Inflammatory macrophage treated with lipopolysaccharide for 1 hour (primary cell): Measurements from ENCODE around the gene TBC1D4.

Source experiments
- DNase-seq, 2 donors: peaks; one replicate each; pipeline ENCODE4 v3.0.0-alpha.2; 2020 to 2022

Gene TBC1D4

DNA sequence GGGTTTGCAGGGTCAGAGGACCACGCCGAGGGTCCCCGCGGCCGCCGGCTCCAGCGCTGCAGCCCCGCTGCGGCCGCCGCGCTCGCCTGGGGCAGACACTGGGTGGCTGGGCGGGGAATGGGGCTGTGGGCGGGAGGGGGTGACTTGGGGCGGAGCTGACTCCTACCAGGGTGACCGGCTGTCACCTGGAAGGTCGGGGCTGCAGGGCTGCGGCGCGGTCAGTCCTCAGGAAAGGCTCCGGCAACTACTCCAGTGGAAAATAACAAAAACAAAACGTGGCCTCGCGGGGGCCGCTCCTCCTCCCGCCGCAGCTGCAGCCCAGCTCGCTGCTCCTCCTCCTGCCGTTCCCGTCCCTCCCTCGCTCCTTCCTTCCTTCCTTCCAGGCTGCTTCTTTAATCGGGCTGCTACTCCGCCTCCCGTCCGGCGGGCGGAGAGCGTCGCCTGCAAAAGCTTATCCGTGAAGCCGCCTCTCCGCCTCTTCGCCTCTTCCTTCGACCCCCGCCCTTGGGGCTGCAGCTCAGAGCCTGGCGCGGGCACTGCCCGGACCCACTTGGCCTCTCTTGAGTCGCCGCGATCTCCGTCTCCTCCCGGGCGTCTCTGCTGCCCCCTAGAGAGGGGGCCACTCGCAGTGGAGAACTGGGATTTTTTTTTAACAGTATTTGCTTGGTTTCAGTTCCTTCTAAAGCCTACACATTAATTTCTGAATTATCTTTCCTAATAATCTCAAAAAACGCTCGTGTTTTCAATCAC lies at the start of gene TBC1D4:
Gene TBC1D4, minus strand, starts transcription at position 100 of the 750 bp plus-strand sequence. CDS start 402 bp downstream, outside the sequence.
- DNase-seq, result peak; percentile 86 to 92

GRCh38 chr13:75530549-75530961 lies 48.6 kb upstream of the TBC1D4 start:
- DNase-seq, result no peak

- no peak for DNase-seq
Measured at GRCh38 chr13:75521956-75522355, 40.0 kb upstream of the TBC1D4 start.

GRCh38 chr13:75518439-75519088 lies 36.6 kb upstream of the TBC1D4 start:
- DNase-seq, result no peak

DNA sequence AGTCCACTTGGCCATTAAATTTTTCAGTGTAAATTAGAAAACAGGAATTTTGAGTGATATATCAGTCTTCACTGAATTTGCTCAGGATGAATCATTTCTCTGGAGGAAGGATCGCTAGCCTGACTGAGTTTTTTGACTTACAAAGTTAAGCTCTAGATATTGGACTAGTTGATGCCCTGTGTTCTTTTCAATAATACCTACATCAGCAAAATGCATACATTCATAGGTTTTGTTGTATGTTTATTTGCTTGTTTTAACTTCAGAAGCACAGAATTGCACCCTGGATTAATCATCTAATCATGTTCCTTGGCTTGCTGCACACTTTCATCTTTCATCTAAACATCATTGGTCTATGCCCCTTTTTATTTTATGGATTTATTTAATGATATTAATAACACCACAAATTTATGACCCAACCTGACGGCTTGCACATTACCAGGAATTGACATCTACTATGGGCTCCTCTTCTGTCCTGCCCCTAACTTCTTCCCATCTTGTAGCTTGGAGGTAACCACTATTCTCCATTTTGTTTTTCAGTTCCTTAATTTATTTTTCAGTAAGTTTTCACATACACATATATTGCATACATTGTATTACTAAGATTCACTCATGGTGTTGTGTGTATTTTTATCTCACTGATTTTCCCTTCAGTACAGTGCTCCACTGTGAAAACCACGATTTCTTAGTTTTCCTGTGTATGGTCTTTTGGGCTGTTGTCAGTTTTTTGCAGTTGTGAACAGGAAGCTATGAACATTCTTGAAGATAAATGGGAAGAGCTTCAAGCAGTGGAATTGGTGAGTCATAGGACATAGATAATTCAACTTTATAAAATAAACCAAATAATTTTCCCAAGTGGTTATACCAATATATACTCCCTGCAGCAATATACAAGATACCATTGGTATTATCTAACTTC lies 32.4 kb upstream of the TBC1D4 start:
- peak in 1 of 2 donors; percentile 33 for DNase-seq

DNA sequence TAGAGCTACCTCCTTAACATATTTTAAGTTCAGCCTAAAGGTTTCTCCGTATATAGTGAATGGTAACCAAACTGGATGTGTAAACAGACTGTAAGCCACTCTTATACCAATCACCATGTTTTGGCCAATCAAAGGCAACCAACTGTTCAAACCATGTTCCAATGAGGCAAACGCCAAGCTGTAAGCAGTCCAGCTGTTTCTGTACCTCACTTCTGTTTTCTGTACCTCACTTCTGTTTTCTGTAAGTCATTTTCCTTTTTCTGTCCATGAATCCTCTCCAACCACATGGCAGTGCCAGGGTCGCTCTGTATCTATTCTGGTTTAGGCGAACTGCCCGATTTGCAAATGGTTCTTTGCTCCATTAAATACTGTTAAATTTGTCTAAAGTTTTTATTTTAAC lies 31.3 kb upstream of the TBC1D4 start:
- DNase-seq, result peak; percentile 23 to 47

- DNase-seq, result peak; percentile 65 to 84
Measured at GRCh38 chr13:75512253-75512652, 30.3 kb upstream of the TBC1D4 start.

- no peak for DNase-seq
Measured at GRCh38 chr13:75511051-75511625, 29.2 kb upstream of the TBC1D4 start.

- DNase-seq, result no peak
Measured at GRCh38 chr13:75508002-75508548, 26.1 kb upstream of the TBC1D4 start.

GRCh38 chr13:75507027-75508001 lies 25.3 kb upstream of the TBC1D4 start:
- DNase-seq, result peak; percentile 31 to 33

GRCh38 chr13:75506018-75506417 lies 24.0 kb upstream of the TBC1D4 start:
- DNase-seq, result peak in 1 of 2 donors; percentile 29

DNA sequence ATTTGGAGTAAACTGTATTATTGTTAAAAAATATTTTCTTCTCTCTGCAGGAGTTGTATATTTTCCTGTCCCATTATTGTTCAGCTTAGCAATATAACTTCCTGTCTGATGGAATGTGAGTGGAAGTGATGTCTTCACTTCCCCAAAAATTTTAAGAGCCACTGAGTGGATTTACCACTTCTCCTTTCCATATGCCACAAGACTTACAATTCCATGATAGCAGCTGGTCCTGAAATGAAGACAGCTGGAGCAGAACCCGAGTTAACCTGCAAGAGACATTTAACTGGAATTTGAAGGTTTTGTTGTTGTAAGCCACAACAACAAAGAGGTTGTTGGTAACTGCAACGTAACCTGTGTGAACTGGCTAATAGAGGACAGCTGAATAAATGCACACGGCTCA lies 23.4 kb upstream of the TBC1D4 start:
- DNase-seq, result peak; percentile 59 to 82

DNA sequence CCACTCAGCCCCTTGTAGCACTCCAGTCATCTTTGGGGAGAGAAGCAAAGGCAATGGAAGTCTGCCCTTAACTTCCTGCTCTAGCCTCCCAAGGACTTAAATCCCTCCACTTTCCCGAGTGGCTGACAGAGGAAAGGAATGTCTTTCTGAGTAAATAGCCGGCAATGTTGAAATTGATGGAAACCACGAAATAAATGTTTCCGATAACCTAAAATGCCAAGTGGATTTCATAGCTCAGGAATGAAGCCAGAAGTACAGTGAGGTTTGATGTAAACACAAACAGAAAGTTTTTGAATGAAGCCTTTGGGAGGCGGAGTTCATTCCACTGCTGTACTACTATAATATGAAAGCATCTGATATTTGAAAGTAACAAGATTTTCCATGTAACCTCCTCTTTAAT lies 14.0 kb upstream of the TBC1D4 start:
- no peak for DNase-seq

GRCh38 chr13:75494491-75494890 lies 12.5 kb upstream of the TBC1D4 start:
- no peak for DNase-seq

- DNase-seq, result no peak
Measured at GRCh38 chr13:75493156-75493555, 11.2 kb upstream of the TBC1D4 start.

DNA sequence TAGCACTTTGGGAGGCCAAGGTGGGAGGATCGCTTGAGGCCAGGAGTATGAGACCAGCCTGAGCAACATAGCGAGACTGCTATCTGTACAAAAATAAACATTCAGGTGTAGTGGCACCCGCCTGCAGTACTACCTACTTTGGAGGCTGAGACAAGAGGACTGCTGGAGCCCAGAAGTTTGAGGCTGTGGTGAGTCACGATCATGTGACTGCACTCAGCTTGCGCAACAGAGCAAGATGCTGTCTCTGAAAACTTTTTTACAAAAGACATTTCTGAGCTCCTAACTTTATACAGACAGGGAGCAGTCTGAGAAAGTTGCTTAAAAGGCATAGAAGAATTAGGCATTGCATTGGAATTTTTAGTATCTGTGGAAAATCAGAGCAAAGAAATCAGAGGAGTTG lies 10.4 kb upstream of the TBC1D4 start:
- DNase-seq, result no peak

- no peak for DNase-seq
Measured at GRCh38 chr13:75491376-75491775, 9.4 kb upstream of the TBC1D4 start.

- peak; percentile 76 to 80 for DNase-seq
Measured at GRCh38 chr13:75489502-75490263, 7.7 kb upstream of the TBC1D4 start.

DNA sequence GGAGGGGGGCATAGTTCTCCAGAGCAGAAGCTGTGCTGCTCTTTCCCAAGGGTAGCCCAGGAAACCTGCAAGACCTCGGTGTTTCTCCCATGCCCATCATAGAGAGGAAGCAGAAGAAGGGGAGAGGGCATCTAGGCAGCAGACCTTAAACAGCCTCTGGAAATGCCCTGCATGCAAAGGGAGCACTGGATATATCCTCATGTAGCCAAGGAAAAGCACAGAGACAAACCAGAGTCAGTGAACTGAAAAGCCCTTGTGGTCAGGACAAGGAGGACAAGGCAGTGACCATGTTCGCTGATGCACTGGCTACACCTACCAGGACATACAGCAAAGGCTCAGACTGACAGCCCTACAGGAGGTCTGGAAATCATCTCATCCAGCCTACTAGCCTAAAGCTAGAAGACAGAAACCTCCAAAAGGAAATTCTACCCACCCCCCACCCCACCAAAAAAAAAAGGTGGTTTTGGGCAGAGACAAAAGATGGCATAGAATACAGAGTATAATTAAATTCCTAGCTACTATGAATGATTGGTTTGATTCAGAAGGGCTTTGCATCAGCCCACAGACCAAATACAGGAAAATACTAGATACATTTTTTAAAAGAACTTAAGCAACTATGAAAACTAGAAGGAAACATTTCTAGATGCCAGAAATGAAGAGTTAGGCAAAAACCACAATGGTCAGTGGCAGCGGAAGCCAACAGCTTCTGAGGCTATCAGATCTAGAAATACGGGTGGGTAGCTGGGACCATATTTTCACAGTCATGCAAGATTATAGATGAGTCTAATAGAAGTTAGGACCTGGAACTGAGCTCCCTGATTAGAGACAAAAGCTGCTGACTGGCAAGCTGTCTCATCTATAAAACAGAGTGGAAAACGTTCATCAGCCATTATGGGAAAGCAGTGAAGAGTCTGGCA lies 4.4 kb upstream of the TBC1D4 start:
- DNase-seq, result no peak
